HepG2 (cell line): ENCODE measurements around the gene HRC. TPM values are rescaled to one million over a fixed set of nuclear protein-coding genes. Genes with fewer than 3 reads are reported as not detected.
A peak's percentile ranks its signal among the peaks of the same experiment; 100 is the strongest.

ENCODE experiments used
- FOXM1 ChIP-seq: sonication (generic); formaldehyde crosslinking; IDR thresholded peaks from 2 replicates; pipeline ENCODE4 v1.5.0; 2020; ENCODE audit warnings: missing genetic modification reagents
- NBN ChIP-seq: fragments of 450-650 bp; conservative IDR thresholded peaks from 2 replicates; pipeline ENCODE4 v1.6.1; 2017
- SALL2 ChIP-seq: sonication (generic); formaldehyde crosslinking; IDR thresholded peaks from 2 replicates; pipeline ENCODE4 v1.8.1; 2023; ENCODE audit warnings: mild to moderate bottlenecking, missing genetic modification reagents, inconsistent platforms
- SNAPC4 ChIP-seq: sonication (generic); formaldehyde crosslinking; IDR thresholded peaks from 2 replicates; pipeline ENCODE4 v1.4.0; 2020; ENCODE audit warnings: mild to moderate bottlenecking, missing genetic modification reagents
- SRF ChIP-seq: IDR thresholded peaks from 2 replicates; pipeline ENCODE4 v1.6.1; 2011; ENCODE audit warnings: mild to moderate bottlenecking, low read depth, low read length, moderate library complexity
- SRSF9 ChIP-seq: fragments of 200-400 bp; formaldehyde crosslinking; IDR thresholded peaks from 2 replicates; pipeline ENCODE4 v1.6.1; 2018; ENCODE audit warnings: borderline replicate concordance, mild to moderate bottlenecking, low read depth, low read length; ENCODE audit not compliant: insufficient read depth, poor library complexity, severe bottlenecking
- YEATS2 ChIP-seq: sonication (generic); formaldehyde crosslinking; IDR thresholded peaks from 2 replicates; pipeline ENCODE4 v1.4.0; 2020; ENCODE audit warnings: missing genetic modification reagents, borderline replicate concordance
- ZFP82 ChIP-seq: sonication (generic); formaldehyde crosslinking; IDR thresholded peaks from 2 replicates; pipeline ENCODE4 v1.5.1; 2020; ENCODE audit warnings: mild to moderate bottlenecking, missing genetic modification reagents, borderline replicate concordance
- ZNF138 ChIP-seq: sonication (generic); formaldehyde crosslinking; IDR thresholded peaks from 2 replicates; pipeline ENCODE4 v1.5.0; 2020; ENCODE audit warnings: mild to moderate bottlenecking, low read depth, missing genetic modification reagents
- ZNF281 ChIP-seq: sonication (generic); formaldehyde crosslinking; IDR thresholded peaks from 2 replicates; pipeline ENCODE4 v1.4.0; 2020; ENCODE audit warnings: missing genetic modification reagents, borderline replicate concordance
- ZNF441 ChIP-seq: sonication (generic); formaldehyde crosslinking; IDR thresholded peaks from 2 replicates; pipeline ENCODE4 v1.7.0; 2021; ENCODE audit warnings: missing genetic modification reagents, borderline replicate concordance
- ZNF772 ChIP-seq: sonication (generic); formaldehyde crosslinking; IDR thresholded peaks from 2 replicates; pipeline ENCODE4 v1.5.0; 2020; ENCODE audit warnings: mild to moderate bottlenecking, missing genetic modification reagents
- polyA plus RNA-seq, 8 experiments: library from polyadenylated mRNA; depleted of rRNA in 3 of 8; stranded (reverse) in 7 of 8; unstranded in 1 of 8; fragments of >200 nt; fragmentation: Illumina TruSeq in 4 of 8; extraction: Trizol in 4 of 8; gene quantifications; 2 replicates each; pipeline versions ENCODE4 v1.2.1 to v1.2.3, GENCODE V29; 2011 to 2016; ENCODE audit warnings: low read depth in 4 of 8, missing spikeins in 1 of 8, mixed read lengths in 1 of 8; ENCODE audit not compliant: insufficient read depth in 1 of 8
- total RNA-seq, 5 experiments: library from RNA; depleted of rRNA; stranded (reverse); fragments of >200 nt; fragmentation: Illumina TruSeq; extraction: Trizol; gene quantifications; 2 replicates each; pipeline ENCODE4 v1.2.3, GENCODE V29; 2016; ENCODE audit warnings: low read depth in 1 of 5
- TF ChIP-seq, protein P1 (sequence below): sonication (generic); formaldehyde crosslinking; IDR thresholded peaks from 2 replicates; pipeline ENCODE4 v1.4.0; 2020; ENCODE audit warnings: missing genetic modification reagents, borderline replicate concordance
- TF ChIP-seq, protein P2 (sequence below): sonication (generic); formaldehyde crosslinking; IDR thresholded peaks from 2 replicates; pipeline ENCODE4 v1.8.0; 2022; ENCODE audit warnings: mild to moderate bottlenecking, missing genetic modification reagents, moderate library complexity

Gene HRC
- total and polyA plus RNA-seq, 2 of the 13 experiments (the other 11 are each of a cell fraction or from before 2014, with no cell fraction given) = 3.6 to 15.4 TPM

DNA sequence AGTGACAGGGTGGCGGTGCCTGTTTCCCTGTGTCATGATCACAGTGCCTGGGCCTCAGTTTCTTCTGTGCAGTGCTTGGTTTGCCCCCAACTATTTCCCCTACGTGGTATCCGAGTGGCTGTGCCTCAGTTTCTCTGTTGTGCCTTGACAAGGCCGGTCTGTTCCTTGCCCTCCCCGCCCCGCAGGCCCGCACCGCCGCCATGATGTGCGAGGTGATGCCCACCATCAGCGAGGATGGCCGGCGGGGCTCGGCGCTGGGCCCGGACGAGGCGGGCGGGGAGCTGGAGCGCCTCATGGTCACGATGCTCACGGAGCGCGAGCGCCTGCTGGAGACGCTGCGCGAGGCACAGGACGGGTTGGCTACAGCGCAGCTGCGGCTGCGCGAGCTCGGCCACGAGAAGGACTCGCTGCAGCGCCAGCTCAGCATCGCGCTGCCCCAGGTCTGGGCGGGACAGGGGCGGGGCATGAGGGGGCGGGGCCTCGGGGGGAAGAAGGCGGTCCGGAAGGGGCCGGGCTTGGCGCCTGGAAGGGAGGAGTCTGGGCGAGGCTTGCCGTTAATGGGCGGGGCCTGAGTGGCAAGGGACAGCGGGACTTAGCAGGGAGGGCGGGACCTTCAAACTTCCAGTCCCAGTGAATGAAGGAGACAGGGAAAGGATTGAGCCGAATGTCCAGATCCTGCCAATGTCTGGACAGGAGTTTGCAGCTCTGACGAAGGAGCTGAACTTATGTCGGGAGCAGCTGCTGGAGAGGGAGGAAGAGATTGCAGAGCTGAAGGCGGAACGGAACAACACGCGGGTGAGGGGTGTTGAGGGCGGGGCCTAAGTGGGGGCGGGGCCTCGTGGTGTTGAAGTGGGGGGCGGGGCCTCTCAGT lies 27.3 kb downstream of the HRC start (continued):
- TF ChIP-seq, protein P1, sequence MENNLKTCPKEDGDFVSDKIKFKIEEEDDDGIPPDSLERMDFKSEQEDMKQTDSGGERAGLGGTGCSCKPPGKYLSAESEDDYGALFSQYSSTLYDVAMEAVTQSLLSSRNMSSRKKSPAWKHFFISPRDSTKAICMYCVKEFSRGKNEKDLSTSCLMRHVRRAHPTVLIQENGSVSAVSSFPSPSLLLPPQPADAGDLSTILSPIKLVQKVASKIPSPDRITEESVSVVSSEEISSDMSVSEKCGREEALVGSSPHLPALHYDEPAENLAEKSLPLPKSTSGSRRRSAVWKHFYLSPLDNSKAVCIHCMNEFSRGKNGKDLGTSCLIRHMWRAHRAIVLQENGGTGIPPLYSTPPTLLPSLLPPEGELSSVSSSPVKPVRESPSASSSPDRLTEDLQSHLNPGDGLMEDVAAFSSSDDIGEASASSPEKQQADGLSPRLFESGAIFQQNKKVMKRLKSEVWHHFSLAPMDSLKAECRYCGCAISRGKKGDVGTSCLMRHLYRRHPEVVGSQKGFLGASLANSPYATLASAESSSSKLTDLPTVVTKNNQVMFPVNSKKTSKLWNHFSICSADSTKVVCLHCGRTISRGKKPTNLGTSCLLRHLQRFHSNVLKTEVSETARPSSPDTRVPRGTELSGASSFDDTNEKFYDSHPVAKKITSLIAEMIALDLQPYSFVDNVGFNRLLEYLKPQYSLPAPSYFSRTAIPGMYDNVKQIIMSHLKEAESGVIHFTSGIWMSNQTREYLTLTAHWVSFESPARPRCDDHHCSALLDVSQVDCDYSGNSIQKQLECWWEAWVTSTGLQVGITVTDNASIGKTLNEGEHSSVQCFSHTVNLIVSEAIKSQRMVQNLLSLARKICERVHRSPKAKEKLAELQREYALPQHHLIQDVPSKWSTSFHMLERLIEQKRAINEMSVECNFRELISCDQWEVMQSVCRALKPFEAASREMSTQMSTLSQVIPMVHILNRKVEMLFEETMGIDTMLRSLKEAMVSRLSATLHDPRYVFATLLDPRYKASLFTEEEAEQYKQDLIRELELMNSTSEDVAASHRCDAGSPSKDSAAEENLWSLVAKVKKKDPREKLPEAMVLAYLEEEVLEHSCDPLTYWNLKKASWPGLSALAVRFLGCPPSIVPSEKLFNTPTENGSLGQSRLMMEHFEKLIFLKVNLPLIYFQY = peak; percentile 90
- TF ChIP-seq ZNF281 (CRISPR knock-in tag) (peak; percentile 72), SRF (no peak), SNAPC4 (CRISPR knock-in tag) (peak; percentile 73; the same call in 1 of the 2 replicates), ZNF772 (CRISPR knock-in tag) (peak; percentile 97; the same call in 1 of the 2 replicates), ZNF138 (CRISPR knock-in tag) (peak; percentile 97), FOXM1 (CRISPR knock-in tag) (peak; percentile 96), ZFP82 (CRISPR knock-in tag) (peak; percentile 100), ZNF441 (CRISPR knock-in tag) (peak; percentile 97), SALL2 (peak; percentile 99), YEATS2 (CRISPR knock-in tag) (peak; percentile 91), NBN (no peak), SRSF9 (no peak)
- TF ChIP-seq, protein P2, sequence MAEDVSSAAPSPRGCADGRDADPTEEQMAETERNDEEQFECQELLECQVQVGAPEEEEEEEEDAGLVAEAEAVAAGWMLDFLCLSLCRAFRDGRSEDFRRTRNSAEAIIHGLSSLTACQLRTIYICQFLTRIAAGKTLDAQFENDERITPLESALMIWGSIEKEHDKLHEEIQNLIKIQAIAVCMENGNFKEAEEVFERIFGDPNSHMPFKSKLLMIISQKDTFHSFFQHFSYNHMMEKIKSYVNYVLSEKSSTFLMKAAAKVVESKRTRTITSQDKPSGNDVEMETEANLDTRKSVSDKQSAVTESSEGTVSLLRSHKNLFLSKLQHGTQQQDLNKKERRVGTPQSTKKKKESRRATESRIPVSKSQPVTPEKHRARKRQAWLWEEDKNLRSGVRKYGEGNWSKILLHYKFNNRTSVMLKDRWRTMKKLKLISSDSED (CRISPR knock-in tag) = peak; percentile 96
